GM21576 (cell line): ENCODE results near the gene LIPA.

Experiments used
- ATAC-seq: cut with Tn5 transposase; IDR thresholded peaks from one replicate; pipeline ENCODE4 v1.9.1; 2021; ENCODE audit warnings: mild to moderate bottlenecking, moderate library complexity; ENCODE audit not compliant: unreplicated experiment

Gene LIPA

GRCh38 chr10:89241486-89242344, 9.9 kb downstream of the LIPA start:
- no peak for ATAC-seq

DNA sequence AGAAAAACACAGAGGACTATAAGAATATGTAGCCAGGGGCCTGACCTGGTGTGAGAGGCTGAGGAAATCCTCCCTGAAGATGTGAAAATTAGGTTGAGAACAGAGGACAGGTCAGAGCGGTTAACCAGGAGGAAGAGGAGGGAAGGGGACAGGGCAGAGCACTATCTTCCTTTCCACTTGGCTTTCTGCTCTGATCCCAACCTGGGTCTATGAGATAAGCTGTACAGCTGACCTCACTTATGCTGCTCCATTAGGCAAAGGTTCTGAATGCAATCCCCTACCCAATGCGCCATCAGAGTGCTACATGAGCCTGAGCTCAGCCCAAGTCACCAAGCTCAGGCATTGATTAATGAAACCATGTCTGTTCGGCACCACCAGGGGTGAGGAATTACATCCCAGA, 10.5 kb downstream of the LIPA start:
- ATAC-seq = no peak

DNA sequence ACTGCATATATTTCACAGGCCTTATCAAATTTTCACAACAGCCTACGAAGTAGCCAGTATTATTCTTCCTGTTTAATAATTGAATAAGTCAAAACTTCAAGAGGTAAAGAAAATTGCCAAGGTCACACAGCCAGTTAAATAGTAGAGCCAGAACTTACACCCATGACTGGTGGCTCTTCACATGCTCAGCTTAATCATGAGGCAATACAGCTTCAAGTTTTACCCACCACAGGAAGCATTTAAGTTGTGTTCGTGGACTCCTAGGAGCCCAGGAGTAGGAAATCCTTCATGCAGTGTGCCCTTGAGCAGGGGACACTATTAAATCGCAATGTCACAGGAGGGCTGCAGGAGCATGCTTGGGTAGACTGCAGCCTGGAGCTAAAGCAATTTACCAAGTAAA, 11.1 kb downstream of the LIPA start:
- ATAC-seq = no peak

DNA sequence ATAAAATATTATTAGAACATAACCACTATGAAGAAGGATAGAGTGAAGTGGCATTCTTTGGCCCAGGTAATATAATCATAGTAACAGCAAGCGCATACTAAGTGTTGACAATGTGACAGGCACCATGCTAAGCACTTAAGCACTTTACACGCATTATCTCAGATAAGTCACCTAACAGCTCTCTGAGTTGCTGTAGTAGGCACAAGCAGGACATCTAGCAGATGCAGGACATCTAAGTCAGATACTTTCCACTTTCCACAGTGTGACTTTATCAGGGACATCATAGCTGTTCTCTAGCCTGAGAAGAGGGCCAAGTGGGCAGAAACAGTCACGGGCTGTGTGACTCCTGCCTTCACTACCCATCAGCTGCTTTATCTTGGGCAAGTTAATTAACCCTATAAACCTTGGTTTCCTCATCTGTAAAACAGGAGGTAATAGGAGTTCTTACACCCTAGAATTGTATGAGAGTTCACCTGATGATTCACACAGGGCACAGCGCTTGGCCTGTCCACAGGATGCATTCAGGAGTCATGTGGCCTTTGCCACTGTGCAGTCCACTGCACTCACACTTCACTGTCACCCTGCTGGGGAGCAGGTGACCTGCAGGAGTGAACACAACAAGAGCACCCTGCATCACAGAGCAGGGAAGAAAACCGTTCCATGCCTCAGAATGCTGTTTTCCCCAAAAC, 12.5 kb downstream of the LIPA start:
- no peak for ATAC-seq

DNA sequence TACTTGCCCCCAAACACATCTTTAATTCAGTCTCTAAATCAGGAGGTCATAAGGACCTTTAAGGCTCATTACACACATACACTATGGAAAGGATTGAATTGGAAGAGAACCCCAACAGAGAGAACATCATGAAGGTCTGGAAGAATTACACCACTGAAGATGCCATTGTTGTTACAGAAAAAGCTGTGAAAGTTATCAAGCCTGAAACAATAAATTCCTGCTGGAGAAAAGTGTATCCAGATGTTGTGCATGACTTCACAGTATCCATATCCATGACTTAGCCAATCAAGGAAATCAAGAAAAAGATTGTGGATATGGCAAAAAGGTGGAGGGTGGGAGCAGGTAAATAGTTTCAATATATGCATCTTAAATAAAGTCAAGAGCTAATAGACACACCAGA, 13.7 kb downstream of the LIPA start:
- no peak for ATAC-seq

GRCh38 chr10:89236226-89236797, 15.3 kb downstream of the LIPA start:
- no peak for ATAC-seq

DNA sequence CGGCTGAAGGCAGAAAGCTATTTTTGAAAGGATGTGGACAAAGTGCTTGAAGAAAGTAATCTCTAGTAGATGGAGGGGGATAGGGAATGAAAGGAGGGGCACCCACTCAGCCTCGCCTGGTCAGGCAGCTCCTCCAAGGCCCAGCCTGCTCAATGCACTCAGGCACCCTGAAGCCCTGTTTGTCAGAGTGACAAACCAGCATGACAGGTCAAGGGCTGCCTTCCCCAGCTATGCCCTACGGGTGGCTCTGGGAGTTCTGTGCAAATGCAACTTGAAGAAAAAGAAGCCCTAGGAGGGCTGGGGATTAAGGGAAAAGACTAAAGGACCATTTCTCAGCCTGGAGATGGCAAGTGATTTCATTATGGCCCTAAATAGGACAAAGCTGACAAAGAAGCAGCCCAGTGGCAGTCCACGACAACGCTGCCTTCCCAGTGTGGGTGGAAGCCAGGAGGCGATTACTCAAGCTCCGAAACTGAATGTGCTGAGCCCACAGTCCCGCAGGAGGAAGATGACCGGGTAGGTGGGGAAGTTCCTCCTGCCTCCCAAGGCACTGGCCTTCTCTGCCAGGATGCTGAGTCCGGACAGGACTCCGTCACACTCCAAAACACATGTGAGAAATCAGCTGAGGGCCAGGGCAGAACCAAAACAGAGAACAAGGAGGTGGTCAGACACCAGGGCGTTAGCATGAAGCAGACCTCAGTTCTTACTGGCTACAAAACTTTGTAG, 16.3 kb downstream of the LIPA start:
- ATAC-seq = no peak

- ATAC-seq = no peak
Observed at GRCh38 chr10:89233033-89233432, 18.5 kb downstream of the LIPA start.

- no peak for ATAC-seq
Observed at GRCh38 chr10:89228962-89229361, 22.6 kb downstream of the LIPA start.

DNA sequence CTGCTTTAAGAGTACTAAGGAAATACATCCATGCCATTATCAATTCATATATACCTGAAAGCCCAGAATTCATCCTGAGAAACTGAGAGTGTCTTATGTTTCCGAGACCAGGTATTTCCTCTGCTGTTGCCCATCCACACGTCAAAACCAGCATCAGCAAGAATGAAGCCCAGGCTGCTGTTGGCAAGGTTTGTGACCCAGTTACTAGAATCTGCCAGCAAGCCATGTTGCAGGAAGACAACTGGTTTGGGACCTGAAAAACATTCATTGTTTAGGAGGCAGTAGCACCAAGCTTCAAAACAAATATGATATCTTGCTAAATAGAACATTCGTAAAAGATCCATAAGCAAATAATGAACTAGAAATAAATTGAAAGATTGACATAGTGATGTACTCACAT, 23.4 kb downstream of the LIPA start:
- no peak for ATAC-seq

- no peak for ATAC-seq
Observed at GRCh38 chr10:89226891-89227290, 24.7 kb downstream of the LIPA start.

GRCh38 chr10:89224739-89225443, 26.7 kb downstream of the LIPA start:
- no peak for ATAC-seq

DNA sequence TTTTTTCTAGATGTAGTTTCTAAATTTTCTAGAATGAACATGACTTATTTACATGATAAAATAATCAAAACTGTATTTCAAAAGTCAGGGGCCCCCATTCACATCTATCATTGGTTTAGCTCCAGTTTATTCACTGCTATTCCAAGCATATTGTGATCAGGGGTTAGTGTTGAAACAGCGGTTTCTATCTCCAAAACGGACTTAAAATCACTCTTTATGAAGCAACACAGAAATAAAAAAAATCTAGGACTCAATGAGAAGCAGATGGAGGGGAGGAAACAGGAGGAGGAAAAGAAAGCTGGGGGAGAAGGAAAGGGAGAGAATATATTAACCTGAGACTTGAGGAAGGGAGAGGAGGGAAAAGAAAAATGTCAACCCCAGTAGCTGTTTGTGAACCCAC, 29.7 kb downstream of the LIPA start:
- no peak for ATAC-seq

GRCh38 chr10:89219513-89220218, 31.9 kb downstream of the LIPA start:
- ATAC-seq = no peak

- no peak for ATAC-seq
Observed at GRCh38 chr10:89217057-89217990, 34.3 kb downstream of the LIPA start.

DNA sequence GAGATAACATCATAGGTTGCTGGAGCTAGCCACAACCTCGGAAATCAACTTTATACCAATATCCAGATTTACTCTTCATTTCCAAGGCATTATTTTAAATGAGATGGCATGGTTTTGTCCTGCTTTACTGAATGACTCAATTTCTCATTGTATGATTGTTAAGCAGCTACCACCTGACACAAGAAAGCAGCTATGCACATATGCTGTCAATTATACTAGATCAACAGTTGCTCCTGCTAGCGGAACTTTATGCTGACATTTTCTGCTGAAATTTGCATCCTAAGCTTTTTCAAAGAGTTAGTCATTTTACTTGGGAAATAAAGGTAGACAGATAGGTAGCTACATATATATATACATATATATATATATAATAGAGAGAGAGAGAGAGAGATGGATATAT, 35.5 kb downstream of the LIPA start:
- no peak for ATAC-seq

- ATAC-seq = no peak
Observed at GRCh38 chr10:89215511-89215910, 36.1 kb downstream of the LIPA start.

DNA sequence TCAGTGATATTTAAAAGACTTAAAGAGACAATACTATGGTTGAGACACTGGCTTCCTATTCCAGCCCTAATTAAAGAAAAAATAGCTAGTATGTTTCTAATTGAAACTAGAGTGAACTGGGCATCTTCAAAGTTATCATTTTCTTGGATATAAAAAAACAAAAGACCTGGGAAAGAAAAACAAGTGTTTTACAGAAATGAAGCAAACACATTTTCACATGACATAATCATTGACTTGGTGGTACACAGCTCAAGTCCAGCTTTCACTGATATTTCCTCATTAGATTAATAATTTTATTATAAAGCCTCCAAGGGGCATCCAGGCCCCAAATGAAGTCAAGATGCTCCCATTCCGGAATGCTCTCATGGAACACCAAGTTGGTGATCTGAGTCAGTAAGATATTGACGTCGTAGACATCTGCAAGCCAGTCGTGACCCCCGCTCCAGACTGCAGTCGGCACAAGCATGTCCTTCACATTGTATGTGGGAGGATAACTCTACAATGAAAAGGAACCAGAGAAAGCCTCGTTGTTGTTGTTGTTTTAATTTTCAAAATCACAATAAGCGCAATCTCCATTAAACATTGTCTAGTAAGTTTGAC, 36.9 kb downstream of the LIPA start:
- no peak for ATAC-seq
